HG03196 (cell line): ENCODE results near the gene IQSEC2.

Experiments
- ATAC-seq: cut with Tn5 transposase; IDR thresholded peaks from one replicate; pipeline ENCODE4 v1.9.1; 2021; ENCODE audit not compliant: unreplicated experiment

The IQSEC2 gene

GRCh38 chrX:53246231-53246630 is 35.2 kb downstream of the IQSEC2 start:
- ATAC-seq, result no peak

- ATAC-seq, result no peak
Observed at GRCh38 chrX:53244610-53245009, 36.8 kb downstream of the IQSEC2 start.

GRCh38 chrX:53242310-53242709 is 39.1 kb downstream of the IQSEC2 start:
- ATAC-seq, result no peak

- no peak for ATAC-seq
Observed at GRCh38 chrX:53241558-53241957, 39.8 kb downstream of the IQSEC2 start.

- ATAC-seq, result no peak
Observed at GRCh38 chrX:53239474-53239873, 41.9 kb downstream of the IQSEC2 start.

GRCh38 chrX:53237056-53237455 is 44.3 kb downstream of the IQSEC2 start:
- ATAC-seq, result no peak

- no peak for ATAC-seq
Observed at GRCh38 chrX:53236025-53236679, 45.2 kb downstream of the IQSEC2 start.

GRCh38 chrX:53235566-53235965 is 45.8 kb downstream of the IQSEC2 start:
- ATAC-seq, result no peak

GRCh38 chrX:53234484-53234883 is 46.9 kb downstream of the IQSEC2 start:
- no peak for ATAC-seq

GRCh38 chrX:53233536-53233935 is 47.8 kb downstream of the IQSEC2 start:
- ATAC-seq, result no peak

- no peak for ATAC-seq
Observed at GRCh38 chrX:53230116-53230515, 51.3 kb downstream of the IQSEC2 start.

GRCh38 chrX:53227224-53227765 is 54.1 kb downstream of the IQSEC2 start:
- no peak for ATAC-seq

GRCh38 chrX:53224860-53225797 is 56.3 kb downstream of the IQSEC2 start, which contains the start of gene KDM5C:
Gene KDM5C (minus strand): TSS chrX:53225207. CDS start chrX:53224889, 318 bp downstream.
- ATAC-seq, result peak; percentile 63

GRCh38 chrX:53223955-53224859 is 57.2 kb downstream of the IQSEC2 start:
- no peak for ATAC-seq

GRCh38 chrX:53223068-53223693 is 58.2 kb downstream of the IQSEC2 start:
- ATAC-seq, result no peak
